ENCODE data around the gene FAM20B.

The FAM20B gene

GRCh38 chr1:179053486-179053885, 27.8 kb downstream of the FAM20B start:
- no peak for DNase-seq

GRCh38 chr1:179055937-179056336, 30.2 kb downstream of the FAM20B start:
- DNase-seq, result no peak

DNA sequence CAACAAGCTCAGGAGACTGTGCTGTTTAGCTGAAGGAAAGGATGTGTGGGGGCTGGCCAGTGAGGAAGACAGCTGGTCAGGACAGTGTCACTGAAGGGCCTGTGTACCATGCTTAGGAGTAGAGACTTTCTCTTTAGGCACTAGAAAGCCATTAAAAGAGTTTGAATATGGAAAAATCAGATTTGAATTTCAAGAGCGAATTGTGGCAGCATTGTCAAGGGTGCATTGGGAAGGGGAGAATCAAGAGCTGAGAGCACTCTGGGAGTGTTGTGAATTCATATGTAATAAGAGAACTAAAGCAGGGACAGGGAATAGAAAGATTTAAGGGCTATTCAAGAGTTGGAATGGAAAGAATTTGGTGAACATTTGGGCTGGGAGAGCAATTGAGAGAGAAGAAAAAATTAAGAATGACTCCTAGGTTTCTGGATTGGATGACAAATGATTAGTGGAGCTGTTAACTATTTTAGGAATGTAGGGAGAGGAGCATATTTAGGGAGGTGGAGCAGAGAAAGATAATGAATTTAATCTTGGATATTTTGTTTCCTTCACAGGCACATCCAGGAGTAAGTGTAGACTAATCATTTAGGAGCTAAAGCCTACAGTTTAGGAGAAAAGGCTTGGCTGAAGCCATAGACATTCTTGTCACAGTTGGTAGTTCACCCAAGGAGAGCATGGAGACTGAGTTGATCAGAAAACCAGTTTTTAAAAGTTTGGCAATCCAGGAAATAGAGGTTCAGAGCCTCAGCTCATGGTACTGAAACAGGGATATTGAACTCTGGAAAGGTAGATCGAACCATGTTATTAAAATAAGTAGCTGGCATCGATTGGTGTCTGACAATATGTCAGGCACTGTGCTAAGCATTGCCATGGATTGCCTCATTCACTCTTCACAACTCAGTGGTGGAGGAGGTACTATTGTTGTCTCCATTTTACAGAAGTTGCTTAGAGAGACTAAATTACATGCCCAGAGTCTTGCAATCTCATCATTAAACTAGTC, 33.1 kb downstream of the FAM20B start:
- no peak for DNase-seq

DNA sequence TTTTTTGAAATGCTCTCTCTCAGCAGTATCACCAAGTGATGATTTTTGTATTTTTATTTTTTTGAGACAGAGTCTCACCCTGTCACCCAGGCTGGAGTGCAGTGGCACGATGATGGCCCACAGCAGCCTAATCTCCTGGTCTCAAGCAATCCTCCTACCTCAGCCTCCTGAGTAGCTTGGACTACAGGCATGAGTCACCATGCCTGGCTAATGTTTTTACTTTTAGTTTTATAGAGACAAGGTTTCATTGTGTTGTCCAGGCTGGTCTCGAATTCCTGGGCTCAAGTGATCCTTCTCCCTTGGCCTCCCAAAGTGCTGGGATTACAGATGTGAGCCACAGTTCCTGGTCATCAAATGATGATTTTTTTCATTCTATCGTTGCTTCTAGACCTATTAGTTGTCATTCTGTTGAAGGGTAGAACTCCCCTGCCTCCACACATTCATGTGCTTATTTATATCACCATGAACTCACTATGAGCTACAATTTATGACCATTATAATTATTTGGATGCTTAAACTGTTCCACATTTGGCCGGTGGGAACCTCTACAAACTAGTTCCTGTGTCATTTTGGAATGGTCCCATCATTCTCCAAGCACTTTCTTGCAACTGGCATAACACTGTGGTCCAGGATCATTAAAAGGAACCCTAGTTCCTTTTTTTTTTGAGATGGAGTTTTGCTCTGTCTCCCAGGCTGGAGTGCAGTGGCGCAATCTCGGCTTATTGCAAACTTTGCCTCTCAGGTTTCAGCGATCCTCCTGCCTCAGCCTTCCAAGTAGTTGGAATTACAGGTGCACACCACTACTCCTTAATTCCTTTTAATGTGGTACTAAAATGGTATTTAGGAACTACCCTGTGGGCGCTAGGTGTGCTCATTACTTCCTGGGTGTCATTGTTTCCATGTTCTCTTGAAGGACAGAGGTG, 35.9 kb downstream of the FAM20B start:
- DNase-seq, result no peak

- DNase-seq, result no peak
These were observed 40.8 kb downstream of the FAM20B start for GRCh38 chr1:179066471-179066870.

DNA sequence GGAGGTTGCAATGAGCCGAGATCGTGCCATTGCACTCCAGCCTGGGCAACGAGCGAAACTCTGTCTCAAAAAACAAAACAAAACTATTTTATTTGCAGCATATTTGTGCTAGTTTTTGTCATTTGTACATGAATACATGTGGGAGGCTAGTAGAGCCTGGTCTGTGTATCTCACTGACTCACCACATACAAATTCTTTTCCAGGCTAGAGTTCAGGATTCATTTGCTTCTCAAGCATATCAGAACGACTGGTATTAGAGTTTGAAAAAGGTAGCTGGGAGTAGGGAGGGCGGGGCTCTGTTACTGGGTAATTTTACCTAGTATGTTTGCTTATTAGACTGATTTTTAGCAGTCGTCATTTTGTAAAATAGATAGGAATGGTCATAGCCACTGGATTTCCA, 51.7 kb downstream of the FAM20B start:
- no peak for DNase-seq

DNA sequence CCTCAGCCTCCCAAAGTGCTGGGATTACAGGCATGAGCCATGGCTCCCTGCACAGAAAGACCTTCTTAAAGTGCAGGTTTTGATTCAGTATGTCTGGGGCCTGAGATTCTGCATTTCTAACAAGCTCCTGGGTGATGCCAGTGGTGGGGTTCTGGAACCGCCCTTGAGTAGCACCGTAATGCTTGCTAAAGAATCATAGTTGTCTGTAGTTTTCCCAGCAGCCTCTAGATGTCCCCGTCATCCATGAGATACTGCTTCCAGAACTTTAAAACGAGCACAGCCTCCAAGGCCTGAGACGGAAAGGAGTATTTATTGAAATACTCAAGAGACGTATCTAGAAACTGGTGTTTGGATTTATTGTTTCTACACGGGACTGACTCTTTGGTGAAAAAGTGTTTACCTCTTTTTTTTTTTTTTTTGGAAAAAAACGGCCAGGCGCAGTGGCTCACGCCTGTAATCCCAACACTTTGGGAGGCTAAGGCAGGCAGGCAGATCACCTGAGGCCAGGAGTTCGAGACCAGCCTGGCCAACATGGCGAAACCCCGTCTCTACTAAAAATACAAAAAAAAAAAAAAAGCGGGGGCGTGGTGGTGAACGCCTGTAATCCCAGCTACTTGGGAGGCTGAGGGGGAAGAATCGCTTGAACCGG, 53.5 kb downstream of the FAM20B start:
- DNase-seq, result peak; percentile 69

DNA sequence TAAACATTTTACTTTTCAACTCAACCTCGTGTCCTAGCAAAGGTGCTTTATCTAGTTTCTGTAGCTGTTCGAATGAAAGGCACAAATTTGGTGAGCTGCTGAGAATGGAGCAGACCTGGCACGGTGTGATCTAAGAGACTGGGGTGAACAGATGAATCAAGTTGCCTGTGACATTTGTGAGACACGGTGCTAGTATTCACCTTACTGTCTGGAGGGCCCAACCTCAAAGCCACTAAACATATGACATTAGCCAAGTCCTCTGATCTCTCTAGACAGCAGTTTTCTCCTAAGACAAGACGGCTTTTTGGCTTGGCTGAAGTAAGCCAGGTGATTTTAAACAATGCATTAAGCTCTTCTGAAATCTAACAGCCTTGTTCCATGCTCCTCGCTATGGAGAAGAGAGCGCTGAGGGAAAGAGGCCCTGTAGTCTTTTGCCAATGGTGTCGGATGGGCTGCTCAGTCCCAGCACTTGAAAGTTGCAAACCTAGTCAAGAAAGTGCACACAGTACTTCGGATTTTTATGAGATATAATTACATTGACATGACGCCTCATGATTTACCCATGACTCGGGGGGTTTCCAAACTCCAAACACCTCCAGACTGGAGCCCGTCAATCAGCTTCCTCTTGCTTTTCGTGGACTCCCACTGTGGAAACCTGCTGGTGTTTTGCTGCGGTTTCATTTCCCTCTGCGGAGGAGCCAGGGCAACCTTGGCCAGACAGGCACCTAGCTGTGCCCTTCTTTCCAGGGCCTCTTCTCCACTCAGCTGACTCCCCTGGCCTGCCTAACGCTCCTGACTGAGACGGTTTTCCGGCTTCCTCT, 55.4 kb downstream of the FAM20B start:
- peak; percentile 5 for DNase-seq

DNA sequence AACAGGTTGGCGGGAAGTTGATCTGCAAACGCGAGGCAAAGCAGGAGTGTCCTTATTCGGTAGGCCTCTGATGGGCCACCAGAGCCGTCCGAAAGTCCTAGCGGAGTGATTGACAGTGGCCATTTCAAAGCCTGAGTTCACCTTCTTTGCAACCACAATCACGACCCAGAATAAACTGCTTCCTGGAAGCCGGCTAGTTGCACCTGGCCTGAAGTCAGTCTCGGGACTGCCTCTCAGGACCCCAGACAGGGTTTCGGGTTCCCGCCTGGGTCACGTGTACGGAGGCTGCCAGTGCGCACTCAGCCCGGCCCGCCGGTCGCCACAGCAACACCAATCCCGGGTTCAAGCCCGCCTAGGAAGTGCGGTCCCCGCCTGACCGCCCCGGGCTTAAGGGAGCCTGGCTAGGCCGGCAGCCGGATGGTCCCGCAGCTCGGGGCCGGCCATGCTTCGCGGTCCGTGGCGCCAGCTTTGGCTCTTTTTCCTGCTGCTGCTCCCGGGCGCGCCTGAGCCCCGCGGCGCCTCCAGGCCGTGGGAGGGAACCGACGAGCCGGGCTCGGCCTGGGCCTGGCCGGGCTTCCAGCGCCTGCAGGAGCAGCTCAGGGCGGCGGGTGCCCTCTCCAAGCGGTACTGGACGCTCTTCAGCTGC, 56.1 kb downstream of the FAM20B start, which contains the start of gene TOR3A:
TSS of gene TOR3A (plus strand) at position 384 of the 646 bp plus-strand sequence. CDS start at position 443, 59 bp downstream.
- DNase-seq, result peak; percentile 95

- DNase-seq, result peak; percentile 35
These were observed 56.8 kb downstream of the FAM20B start for GRCh38 chr1:179082333-179082998.

GRCh38 chr1:179082999-179083335, 57.3 kb downstream of the FAM20B start:
- DNase-seq, result peak; percentile 38

GRCh38 chr1:179083533-179083932, 57.8 kb downstream of the FAM20B start:
- DNase-seq, result no peak

GRCh38 chr1:179087665-179088064, 62.0 kb downstream of the FAM20B start:
- DNase-seq, result no peak

DNA sequence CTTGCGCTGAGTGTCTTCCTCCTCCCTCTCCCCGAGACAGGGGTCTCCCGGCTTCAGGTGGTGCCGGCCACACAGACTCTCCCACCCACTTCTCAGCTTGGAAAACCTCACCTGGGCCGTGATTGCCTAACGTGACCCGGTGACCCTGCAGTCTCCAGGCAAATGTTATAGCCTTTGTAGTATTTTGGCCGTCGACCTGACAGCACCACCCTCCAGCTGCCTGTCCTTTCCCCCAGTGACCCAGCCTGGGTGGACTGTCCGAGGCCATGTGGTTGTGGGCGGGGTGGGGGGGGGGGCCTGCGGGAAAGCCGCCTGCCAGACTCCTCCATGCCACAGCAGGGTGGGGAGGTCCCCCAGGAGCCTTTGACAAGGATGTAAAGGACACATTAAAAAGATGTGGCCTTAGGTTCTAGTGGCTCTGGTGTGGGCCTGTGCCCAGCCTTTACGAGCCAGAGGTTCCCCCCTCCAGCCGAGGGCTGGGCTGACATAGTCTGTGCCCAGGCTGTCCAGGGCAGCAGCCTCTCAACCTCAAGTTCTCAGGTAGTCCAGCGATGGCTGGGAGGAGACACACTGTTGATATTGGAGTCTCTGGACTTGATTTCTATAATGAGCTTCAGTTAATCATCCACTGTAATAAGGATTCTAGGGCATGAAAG, 64.3 kb downstream of the FAM20B start:
- DNase-seq, result no peak

DNA sequence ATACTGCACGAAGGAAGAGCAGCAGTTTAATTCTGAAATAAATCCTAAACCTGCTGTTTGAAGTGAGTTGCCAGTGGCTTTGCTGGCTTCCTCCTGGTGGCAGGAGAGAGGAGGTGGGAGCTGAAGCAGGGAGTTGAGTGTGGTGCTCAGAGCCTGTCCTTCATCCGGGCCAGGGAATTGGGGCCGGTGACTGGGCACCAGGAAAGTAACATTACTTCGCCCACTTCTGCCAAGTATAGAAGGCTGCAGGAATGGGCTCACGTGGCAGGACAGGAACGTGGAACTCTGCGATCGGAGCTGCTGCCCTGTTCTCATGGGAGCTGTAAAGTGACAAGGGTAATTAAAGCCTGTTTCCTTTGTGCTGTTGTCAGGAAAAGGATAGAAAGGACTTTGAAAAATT, 64.8 kb downstream of the FAM20B start:
- no peak for DNase-seq

GRCh38 chr1:179090923-179091322, 65.2 kb downstream of the FAM20B start:
- DNase-seq, result no peak

DNA sequence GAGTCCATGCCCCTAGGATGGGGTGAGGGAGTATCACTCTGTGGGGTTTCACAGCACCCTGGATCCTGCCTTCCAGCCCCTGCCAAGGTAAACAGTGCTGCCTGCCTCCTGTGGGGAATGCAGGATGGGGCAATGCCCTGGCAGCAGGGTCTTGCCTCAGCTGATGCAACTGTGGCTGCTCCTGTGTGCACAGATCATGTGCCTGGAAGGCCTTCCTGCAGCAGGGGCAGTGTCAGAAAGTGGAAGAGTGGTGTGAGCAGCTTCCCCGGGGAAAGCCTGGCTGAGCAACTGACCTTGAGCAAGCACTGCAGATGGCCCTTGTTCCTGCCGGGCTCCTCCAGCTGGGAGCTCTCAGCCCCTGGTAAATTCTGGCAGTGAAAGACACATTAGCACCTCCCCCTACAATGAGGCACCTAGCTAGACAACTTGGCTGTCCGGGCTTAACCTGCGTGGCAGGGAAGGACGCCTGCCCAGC, 66.0 kb downstream of the FAM20B start:
- DNase-seq, result no peak

- no peak for DNase-seq
These were observed 67.3 kb downstream of the FAM20B start for GRCh38 chr1:179092896-179093461.

- DNase-seq, result no peak
These were observed 69.1 kb downstream of the FAM20B start for GRCh38 chr1:179094818-179095217.

GRCh38 chr1:179095377-179095776, 69.7 kb downstream of the FAM20B start:
- DNase-seq, result no peak

Data from activated CD4-positive, alpha-beta T cell treated with anti-CD3 and anti-CD28 coated beads, Interleukin-2, amount 50 U/mL, for 16 hours (primary cell).